ENCODE measurements around the gene NPHS1.
"Not testable (repeated sequence)": the region's sequence is repeated elsewhere in the genome, so short reads cannot be mapped to it uniquely, and the experiment has no call there.

DNA sequence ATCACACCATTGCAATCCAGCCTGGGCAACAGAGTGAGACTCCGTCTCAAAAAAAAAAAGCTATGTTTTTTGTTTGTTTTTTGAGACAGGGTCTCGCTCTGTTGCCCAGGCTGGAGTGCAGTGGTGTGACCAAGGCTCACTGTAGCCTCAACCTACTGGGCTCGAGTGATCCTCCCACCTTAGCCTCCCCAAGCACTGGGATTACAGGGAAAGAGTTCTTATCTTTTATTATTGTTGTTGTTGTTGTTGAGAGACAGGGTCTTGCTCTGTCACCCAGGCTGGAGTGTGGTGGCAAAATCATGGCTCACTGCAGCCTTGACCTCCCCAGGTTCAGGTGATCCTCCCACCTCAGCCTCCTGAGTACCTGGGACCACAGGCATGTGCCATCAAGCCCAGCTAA, 39.5 kb upstream of the NPHS1 start:
- TF ChIP-seq, protein P1, sequence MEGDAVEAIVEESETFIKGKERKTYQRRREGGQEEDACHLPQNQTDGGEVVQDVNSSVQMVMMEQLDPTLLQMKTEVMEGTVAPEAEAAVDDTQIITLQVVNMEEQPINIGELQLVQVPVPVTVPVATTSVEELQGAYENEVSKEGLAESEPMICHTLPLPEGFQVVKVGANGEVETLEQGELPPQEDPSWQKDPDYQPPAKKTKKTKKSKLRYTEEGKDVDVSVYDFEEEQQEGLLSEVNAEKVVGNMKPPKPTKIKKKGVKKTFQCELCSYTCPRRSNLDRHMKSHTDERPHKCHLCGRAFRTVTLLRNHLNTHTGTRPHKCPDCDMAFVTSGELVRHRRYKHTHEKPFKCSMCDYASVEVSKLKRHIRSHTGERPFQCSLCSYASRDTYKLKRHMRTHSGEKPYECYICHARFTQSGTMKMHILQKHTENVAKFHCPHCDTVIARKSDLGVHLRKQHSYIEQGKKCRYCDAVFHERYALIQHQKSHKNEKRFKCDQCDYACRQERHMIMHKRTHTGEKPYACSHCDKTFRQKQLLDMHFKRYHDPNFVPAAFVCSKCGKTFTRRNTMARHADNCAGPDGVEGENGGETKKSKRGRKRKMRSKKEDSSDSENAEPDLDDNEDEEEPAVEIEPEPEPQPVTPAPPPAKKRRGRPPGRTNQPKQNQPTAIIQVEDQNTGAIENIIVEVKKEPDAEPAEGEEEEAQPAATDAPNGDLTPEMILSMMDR (conservative IDR thresholded peaks at IDR 0.05; ENCODE audit: low read depth, low read length), result not testable (repeated sequence)
- not testable (repeated sequence) for TF ChIP-seq EZH2 (IDR thresholded peaks at IDR 0.05; ENCODE audit: low read length, unreplicated experiment)

All from PC-3 (cell line).